ENCODE data around the gene PROM1.

The PROM1 gene

DNA sequence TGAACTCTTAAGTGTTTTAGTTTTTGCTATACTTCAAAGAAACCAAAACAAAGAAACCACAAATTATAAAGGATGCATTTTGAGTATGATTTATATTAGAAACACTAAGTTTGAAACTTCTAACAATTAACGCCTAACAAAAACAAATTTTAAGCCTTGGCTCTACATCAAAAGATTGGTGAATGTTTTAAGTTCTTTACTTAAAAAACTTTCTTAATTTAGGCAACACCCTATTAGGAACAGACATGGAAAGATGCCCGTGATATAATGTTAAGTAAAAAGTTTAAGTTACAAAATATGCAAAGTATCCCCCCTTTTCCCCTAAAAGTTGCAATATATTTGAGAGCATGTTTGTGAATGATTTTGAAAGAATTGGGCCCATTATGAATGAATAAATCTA, 21.2 kb downstream of the PROM1 start:
- DNase-seq (ENCODE audit: low read depth in 2 of 2) = no peak

DNA sequence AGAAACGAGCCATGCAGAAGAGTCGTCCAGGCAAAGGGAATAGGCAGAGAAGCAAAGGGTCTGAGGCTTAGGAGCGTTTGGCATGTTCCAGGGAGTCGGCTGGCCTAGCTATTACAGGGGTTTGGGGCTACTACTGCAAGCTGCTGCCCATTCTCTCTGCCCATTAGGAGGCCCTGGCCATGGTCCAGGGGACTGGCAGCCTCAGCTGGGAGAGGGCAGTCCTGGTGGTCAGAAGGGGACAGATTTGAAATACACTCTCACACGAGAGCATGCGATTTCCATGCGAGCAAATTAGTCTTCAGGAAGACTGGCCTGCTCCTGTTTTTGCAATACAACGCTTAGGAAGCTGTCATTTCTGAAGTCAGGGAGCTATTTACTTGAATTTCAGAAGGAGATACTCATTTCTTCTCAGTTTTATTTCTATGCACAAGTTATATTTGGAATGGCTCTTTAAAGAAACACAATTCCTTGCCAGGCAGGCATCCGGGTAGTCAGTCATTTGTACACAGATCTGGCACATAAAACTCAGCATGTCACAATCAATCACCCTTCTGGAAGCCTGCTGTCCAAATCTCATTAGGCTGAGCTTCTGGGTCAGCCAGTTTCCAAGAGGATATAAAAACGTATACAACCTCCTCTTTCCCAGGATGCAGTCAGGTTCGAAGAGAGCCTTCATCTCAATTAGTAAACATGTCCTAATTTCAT, 27.0 kb downstream of the PROM1 start:
- DNase-seq (ENCODE audit: low read depth in 2 of 2) = no peak

DNA sequence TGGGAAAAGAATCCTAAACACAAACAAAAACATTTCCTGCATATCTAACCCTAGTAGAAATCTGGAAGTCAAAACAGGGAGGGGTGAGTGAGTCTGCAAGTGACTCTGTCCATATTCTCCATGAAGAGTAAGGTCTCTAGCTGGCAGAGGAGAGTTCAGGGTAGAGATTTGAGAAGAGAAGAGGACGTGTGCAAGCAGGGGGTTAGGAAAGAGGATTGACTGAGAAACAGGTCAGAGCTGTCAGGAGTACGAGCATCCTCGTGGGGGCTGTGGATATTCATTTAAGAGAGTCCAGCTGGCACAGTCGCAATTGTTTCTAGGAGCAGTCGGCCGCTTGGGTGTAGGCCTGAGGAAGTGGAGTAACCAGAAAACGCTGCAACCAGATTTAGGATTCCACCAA, 27.9 kb downstream of the PROM1 start:
- DNase-seq (ENCODE audit: low read depth in 2 of 2) = no peak

DNA sequence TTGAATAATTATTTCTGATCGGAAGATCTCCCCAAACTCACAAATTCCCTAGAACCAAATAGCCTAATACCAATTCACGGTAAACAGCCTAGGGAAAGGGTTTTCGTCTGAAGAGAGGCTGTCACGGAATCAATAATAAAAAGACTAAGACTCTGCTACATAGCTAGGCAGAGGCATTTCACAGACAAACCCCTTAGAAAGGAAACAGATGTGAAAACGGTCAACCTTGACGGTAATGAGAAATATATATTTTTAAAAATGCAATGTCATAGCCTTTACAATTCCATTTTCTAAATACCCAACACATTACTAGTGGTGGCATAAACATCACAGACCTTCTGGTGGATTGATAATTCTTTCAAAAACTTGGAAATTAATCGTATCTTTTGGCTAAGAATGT, 28.4 kb downstream of the PROM1 start:
- DNase-seq (ENCODE audit: low read depth in 2 of 2) = no peak

DNA sequence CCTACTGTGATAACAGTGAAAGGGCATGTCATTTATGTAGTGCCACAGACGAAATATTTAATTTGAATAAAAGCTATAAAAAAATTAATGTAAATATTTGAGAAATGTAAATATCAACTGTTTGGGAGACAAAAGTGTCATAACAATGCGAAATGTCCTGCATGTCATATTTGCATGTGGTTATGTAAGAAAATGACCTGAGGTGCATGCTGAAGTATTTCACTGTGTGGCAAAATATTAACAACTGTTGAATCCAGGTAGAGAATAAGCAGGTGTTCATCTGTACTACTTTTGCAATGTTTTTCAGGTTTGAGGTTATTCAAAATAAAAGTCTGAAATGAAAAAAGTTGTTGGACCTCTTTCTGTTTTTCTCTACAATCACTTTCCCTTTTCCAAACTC, 30.9 kb downstream of the PROM1 start:
- no peak for DNase-seq (ENCODE audit: low read depth in 2 of 2)

DNA sequence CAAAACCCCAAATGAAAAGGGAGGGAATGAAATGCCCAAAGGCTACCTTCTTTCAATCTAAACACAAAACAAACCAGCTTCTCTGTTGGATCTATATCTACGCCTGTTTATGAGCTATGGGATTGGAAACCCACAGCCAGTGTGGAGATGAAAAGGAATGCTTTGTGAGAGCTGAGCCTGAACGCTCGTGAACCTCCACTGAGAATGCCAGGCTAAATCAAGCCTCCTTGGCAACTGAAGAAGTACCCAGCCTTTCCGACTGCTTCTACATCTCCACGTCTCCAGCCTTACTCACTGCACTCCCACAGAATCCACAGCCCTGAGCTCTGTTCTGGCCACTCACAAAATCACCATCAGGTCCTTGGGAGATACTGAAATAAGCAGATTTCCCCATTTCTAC, 31.8 kb downstream of the PROM1 start:
- no peak for DNase-seq (ENCODE audit: low read depth in 2 of 2)

DNA sequence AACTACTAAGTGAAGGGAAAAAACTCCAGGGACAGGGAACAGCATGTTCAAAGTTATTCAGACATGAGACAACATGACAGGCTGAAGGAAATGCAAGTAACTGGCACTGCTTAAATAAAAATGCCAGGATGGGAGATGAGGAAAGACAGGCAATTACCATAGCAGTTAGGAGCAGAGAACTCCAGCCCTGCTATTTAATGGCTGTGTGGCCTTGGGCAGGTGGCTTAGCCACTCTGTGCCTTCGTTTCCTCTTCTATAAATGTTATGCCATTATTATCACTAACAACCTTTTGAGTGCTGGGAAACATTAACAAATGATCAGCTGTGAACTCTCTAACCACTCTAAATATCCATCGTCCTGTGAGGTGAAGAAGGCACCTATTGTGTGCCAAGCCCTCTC, 32.7 kb downstream of the PROM1 start:
- no peak for DNase-seq (ENCODE audit: low read depth in 2 of 2)

DNA sequence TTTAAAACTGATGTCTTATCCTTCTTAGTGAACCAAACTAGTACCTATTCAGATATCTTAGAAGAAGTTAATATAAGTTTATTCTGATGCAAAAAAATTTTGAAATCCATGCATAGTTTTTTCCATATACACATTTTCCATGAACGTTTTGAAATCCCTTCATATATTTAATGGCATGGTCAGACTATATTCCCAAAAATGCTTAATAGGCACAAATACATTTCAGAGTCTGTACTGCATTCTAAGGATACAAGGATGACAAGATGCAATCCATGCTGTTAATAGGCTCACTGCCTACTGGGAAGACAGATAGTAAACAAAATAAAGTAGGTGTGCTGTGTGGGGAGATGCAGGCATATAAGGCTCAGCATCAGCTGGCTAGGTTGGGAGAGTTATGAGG, 33.2 kb downstream of the PROM1 start:
- no peak for DNase-seq (ENCODE audit: low read depth in 2 of 2)

DNA sequence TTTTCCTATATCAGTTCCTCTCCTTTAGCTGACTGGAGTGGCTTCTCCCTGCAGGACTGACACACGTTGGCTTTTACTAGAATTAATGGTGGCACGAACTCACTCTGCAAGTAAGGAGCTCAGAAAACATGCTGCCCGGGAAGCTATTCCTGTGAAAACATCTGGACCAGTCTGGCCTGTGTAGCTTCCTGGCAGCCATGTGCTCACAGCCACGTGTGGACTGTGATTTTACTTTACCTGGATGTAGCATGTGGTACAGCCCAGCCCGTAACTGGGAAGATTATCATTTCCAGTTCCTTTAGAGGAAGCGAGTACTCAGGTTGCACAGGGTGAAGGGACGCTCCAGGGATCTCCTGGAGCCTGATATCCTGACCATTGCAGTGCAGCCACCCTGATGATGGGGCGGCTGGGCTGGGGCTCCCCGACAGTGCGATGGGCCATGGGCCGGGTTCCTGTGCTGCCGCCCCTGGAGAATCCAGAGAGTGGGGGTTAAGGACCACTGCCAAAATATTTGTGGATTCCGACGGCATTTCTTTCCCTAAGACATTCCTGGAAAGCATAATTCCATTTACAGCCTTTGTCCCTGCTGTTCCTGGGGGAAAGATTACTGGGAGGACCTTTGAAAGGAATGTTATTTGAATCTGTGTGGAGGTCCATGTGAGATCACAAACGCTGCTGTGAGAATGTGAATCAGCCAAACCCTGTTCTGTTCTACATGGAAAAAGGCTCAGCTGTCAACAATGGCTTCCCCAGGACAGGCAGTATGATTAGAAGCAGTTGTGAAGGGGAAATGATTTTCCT, 35.0 kb downstream of the PROM1 start:
- DNase-seq (ENCODE audit: low read depth in 2 of 2) = no peak

DNA sequence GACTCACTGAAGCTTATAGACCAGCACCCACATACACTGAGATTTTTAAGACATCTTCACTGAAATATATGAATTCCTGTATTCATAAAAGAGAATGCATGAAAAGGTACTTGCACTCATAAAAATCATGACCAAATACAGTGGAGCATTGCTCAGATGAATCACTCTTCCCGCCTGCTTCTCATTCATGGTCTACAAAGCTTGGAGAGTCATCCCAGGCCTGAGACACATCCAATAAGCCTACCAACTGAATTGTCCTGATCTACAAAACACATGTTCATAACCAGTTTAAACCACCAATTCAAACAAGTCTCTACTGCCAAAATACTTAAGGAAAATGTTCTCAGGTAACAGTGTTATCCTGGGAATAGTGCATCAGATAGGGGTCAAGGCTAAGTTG, 38.1 kb downstream of the PROM1 start:
- DNase-seq (ENCODE audit: low read depth in 2 of 2) = no peak

DNA sequence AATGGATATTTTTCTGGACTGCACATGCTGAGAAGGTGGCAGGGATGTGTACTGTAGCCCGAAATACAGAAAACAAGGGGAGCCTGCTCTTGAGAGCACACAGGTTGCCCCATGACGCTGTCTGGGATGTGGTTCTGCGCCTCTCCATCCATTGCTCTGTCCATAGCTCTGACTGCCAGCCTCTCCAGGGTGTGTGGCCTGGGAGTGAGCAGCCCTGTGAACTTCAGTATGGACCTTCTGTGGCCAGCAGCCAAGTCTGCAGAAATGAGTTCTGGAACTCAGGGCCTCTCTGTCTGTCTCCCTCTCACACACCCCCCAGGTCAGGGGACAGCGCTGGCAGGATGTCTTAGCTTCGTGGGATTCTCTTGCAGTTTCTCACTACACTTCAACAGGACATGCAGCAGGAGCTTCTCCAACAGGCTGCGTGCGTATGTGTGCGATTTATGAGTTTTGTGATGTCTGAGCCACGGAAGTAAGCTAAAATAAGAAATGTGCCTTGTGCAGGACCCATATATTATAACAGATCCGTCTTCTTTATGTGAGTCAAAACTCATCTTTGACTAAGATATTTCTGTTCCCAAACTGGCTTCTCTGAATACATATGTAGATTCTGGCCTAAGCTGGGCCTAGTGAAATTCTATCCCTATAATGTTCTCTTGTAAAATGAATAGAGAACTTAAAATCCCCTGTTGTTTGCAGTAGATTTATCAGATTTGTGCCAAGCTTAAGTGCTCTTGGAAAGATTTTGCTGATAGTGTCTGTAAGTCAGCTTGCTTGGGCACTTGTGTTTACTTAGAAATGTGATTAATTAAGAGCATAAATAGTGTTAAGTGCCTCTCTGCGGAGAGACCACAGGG, 40.0 kb downstream of the PROM1 start:
- no peak for DNase-seq (ENCODE audit: low read depth in 2 of 2)

DNA sequence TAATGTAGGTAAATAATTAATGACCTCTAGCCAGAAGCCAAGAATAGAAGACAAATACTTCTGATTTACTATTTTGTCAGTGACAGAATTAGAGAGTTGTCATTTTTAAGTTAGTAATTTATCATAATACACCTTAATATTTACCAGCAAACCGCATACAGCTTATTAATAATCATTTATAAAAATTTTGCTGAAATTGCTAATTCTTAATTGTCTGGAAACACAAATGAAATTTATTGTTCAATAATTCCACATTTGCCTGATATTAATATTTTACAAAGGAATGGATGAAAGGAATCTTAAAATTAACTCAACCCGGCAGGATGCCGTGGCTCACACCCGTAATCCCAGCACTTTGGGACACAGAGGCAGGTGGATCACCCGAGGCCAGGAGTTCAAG, 44.7 kb downstream of the PROM1 start:
- no peak for DNase-seq (ENCODE audit: low read depth in 2 of 2)

DNA sequence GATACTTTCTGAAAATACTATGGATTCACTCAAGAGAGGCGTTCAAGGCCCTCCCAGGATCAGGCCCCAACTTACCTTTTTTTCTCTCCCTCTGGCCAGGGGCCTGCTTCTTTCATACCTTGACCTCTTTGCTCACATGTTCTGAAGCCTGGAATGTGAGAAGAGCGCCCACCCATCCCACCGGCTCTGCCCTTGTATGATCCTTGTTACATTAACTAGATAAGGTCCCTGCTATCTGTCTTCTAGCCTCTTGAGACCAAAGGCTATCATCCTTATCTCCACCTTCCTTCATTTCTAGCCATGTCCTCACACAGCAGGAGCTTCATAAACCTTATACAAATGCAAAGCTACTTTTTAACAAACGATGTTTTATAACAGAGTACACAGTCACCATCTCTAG, 45.9 kb downstream of the PROM1 start:
- no peak for DNase-seq (ENCODE audit: low read depth in 2 of 2)

DNA sequence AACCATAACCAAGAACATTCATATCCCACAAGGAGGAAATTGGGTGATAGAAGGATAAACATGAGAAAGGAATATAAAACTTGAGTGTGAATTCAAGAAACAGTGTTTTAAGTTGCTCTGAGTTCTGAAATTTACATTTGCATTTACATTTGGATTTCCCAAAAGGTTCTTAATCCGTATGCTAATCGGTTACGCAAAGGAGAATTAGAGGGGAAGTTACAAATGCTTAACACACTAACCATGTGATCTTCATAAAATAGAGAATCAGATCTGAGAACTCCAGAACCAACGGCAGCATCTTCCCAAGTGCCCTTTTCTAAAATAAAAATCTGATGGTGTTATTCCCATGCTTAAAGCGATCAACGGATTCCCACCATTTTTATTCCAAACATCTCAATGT, 48.0 kb downstream of the PROM1 start:
- DNase-seq (ENCODE audit: low read depth in 2 of 2) = no peak

DNA sequence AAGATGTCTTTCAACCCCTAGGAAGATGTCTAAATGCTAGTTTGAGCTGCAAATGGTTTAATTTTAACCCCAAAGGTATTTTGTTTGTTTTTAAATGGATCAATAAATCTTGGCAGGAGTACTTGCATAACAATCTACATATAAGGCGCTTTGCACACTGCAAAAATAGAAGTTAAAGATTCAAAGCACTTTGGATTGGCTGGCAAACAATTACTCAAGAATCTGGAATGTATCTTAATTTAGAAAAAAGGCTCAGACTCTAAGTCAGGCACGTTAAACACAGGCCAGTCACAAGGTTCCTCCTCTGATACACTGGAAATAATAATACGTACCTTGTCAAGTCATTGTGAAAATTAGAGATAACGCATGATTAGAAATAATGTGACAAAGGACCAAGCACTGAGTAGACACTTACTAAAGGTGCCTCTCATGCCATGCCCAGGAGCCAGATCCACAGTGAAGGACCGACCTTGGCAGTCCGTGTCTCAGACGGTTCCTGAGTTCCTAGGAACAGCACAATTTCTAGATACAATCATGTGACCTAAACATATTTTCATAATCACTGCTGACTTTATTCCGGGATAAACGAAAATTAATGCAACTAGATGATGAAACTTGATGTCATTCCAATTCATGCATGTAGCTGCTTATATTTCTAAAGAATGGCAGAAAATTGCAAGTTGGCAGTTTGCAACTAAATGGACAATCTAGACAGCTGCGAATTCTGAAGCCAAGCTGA, 49.6 kb downstream of the PROM1 start:
- DNase-seq (ENCODE audit: low read depth in 2 of 2) = no peak

DNA sequence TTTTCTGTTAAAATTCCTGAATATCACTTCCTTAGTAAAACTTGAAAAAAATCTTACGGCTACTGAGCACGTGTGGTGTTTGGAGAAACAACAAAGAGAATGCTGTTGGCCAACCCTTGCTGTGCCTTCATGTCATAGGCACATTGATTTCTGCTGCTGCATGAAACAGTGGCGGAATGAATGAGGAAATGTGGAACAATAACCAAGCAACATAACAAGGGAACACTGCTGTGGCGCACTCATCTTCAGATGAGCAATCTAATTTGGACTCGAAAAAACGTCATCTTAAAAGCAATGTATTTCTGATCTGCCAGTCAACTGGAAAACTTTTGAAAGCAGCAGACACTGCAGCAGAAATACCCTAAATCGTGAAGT, 51.4 kb downstream of the PROM1 start:
- no peak for DNase-seq (ENCODE audit: low read depth in 2 of 2)

DNA sequence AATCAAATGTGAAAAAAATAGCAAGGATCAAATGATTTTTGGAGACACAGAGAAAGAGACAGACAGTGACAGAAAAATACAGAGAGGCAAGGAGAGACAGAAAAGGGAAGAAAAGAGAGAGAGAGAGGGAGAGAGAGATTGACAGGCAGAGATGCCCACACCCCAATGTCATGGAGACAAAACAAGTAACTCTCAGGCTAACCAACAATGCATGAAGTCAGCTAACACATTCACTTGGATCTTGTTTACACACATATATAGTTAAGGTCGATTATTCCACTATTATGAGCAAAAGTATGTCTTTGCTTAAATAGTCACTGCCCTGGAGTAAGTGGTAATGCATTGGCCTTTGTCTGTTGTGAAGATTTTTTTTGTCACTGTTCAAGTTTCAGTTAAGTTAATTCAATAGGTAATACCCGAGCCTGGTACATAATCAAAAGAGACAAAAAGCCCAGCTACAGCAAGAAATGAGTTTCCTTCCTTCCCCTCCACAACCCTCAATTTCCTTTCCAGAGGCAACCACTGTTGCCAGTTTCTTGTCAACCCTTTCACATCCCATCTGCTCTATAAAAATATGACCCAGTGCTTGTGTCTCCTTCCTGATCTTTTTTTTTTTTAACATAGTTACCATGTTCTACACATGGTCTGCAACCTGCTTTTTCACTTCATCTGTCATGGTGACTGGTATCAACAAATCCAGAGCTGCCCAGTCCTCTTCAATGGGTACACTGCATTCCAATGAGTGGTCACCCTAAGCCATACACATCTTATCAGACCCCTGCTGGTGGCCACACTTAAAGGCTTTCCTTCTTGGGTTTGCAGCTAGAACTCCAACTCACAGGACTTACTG, 52.1 kb downstream of the PROM1 start:
- no peak for DNase-seq (ENCODE audit: low read depth in 2 of 2)

DNA sequence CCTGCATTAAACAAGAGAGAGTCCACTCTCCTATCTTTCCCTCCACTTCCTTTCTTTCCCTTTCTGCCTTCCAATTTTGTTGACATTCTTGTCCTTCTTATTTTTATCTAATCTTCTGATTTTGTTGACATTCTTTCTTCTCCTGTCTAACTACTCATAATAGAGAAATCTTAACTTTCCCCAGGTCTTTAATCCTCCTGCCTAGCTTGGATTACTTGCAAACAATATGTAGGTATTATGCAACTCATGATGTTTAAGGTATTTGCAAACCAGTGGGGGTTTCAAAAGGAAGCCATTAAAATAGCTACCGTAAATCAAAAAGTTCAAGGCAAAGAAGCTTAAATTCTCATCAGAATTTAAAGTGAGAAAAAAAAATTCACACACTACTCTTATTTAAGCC, 53.9 kb downstream of the PROM1 start:
- no peak for DNase-seq (ENCODE audit: low read depth in 2 of 2)

DNA sequence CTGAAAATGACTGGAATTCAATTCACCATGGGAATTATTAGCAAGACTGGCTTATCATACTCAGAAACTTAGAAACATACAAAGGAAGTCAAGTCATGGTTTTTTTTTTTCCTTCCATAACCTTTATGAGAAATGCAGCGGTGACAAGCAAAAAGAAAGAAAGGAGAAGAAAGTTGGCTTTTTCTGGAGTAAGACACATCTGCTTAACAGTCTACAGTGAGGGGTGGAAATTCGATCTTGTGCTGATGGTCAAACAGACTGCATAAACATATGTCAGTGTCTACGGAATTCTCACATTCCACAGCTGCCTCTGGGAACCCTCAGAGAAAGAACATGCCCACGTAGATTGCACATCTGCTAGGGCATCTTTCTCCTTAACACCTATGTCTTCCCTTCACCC, 54.6 kb downstream of the PROM1 start:
- DNase-seq (ENCODE audit: low read depth in 2 of 2) = no peak

DNA sequence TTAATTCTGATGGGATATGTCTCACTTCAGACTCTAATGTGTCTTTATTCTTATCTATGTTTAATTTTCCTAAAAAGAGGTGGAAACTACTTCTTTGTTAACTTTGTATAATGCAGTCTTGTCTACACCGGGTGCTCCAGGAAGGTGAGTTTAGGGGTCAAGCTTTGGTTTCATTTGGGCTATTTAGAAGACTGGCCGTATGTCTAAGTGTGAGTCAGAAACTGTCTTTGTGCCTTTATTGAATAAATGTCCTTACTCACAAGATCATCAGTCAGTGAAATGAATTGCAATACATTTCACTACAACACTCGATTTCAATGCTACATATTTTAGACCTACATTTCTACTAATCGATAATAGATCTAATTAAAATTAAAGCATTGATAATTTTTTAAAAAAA, 56.2 kb downstream of the PROM1 start:
- DNase-seq (ENCODE audit: low read depth in 2 of 2) = no peak

DNA sequence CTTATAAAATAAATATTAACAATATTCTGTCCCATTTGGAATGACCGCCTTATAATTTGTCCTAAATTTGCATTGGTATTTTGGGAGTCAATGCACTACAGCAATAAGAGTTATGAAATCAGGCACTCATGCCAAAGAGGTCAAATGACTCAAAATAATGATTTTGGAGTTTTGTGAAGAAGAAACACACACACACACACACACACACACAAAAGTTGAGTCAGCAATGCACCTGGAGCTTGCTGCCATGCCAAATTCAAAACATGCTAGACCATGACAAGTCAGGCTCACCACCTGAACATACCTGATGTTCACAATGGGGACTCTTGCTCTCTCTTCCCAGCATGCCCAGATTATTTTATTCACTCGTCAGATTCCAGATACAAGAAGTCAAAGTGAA, 56.7 kb downstream of the PROM1 start:
- no peak for DNase-seq (ENCODE audit: low read depth in 2 of 2)

All from stimulated activated CD4-positive, alpha-beta T cell treated with anti-CD3 and anti-CD28 coated beads, Interleukin-12 subunit alpha, Interleukin-12 subunit beta, amount 100 ng/mL, for 24 hours (primary cell).